ENCODE data around the gene PDE7B.

PDE7B gene

DNA sequence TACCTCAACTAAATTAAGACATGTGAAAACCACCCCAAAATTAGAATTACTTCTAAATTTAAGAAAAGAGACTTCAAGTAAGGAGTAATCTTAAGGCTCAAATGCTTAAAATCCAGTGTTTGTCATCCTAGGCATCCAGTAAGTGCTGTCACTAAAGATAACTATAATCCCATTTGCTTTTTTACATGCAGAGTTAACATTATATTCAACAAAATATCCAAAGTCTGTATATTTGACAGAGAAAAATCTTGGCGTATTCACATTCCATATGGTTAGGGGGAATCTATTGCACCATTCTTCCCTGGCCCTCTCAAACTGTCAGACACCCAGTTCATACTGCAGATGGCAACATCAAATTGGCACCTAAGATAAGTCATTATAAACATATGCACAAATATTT, 381.2 kb downstream of the PDE7B start:
- Histone ChIP-seq H3K27me3 (ENCODE audit: control insufficient read depth, insufficient read depth, low read length) (no peaks in the 10 kb centered on the region), H3K9ac (ENCODE audit: low read length) (no peak overlapping the region), H3K4me1 (ENCODE audit: control insufficient read depth, insufficient read depth, low read length) (no peaks in the 10 kb centered on the region), H3K4me3 (ENCODE audit: low read length) (no peak overlapping the region), H3K36me3 (ENCODE audit: control insufficient read depth, insufficient read depth, low read length) (no peaks in the 10 kb centered on the region), H3K9me3 (ENCODE audit: control insufficient read depth, low read length) (no peaks in the 10 kb centered on the region)

- Histone ChIP-seq H3K27me3 (ENCODE audit: control insufficient read depth, insufficient read depth, low read length) (no peaks in the 10 kb centered on the region), H3K4me1 (ENCODE audit: control insufficient read depth, insufficient read depth, low read length) (no peaks in the 10 kb centered on the region), H3K9ac (ENCODE audit: low read length) (no peak overlapping the region), H3K4me3 (ENCODE audit: low read length) (no peak overlapping the region), H3K9me3 (ENCODE audit: control insufficient read depth, low read length) (no peaks in the 10 kb centered on the region), H3K36me3 (ENCODE audit: control insufficient read depth, insufficient read depth, low read length) (no peaks in the 10 kb centered on the region)
Observed at GRCh38 chr6:136235233-136235564, 383.7 kb downstream of the PDE7B start.

- Histone ChIP-seq H3K4me1 (ENCODE audit: control insufficient read depth, insufficient read depth, low read length) (no peaks in the 10 kb centered on the region), H3K27me3 (ENCODE audit: control insufficient read depth, insufficient read depth, low read length) (no peaks in the 10 kb centered on the region), H3K9ac (ENCODE audit: low read length) (no peak overlapping the region), H3K4me3 (ENCODE audit: low read length) (no peak overlapping the region), H3K9me3 (ENCODE audit: control insufficient read depth, low read length) (no peaks in the 10 kb centered on the region), H3K36me3 (ENCODE audit: control insufficient read depth, insufficient read depth, low read length) (no peaks in the 10 kb centered on the region)
Observed at GRCh38 chr6:136236466-136237293, 385.2 kb downstream of the PDE7B start.

DNA sequence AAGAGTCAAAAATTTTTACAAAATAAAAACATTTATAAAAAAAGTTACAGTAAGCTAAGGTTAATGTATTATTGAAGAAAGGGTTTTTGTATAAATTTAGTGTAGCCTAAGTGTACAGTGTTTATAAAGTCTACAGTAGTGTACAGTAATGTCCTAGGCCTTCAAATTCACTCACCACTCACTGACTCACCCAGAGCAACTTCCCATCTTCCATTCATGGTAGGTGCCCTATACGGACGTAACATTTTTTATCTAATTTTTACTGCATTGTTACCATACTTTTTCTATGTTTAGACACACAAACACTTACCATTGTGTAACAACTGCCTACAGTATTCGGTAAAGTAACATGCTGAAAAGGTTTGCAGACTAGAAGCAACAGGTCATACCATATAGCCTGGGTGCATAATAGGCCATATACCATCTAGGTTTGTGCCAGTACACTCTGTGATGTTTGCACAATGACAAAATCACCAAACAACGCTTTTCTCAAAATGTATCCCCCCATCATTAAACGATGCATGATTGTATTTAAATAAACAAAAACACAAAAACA, 392.6 kb downstream of the PDE7B start:
- Histone ChIP-seq H3K4me3 (ENCODE audit: low read length) (no peak overlapping the region), H3K4me1 (ENCODE audit: control insufficient read depth, insufficient read depth, low read length) (no peaks in the 10 kb centered on the region), H3K9me3 (ENCODE audit: control insufficient read depth, low read length) (no peaks in the 10 kb centered on the region), H3K9ac (ENCODE audit: low read length) (no peak overlapping the region), H3K36me3 (ENCODE audit: control insufficient read depth, insufficient read depth, low read length) (no peaks in the 10 kb centered on the region), H3K27me3 (ENCODE audit: control insufficient read depth, insufficient read depth, low read length) (no peaks in the 10 kb centered on the region)

Data from mucosa of stomach (tissue), 1 donor.